SK-N-MC (cell line): ENCODE data around the gene TEX44.

Experiments used
- EZH2 ChIP-seq: fragments of 200-600 bp; sonication (generic); IDR thresholded peaks from one replicate; pipeline ENCODE4 v1.6.1; 2017; ENCODE audit warnings: antibody characterized with exemption
- FOXP2 ChIP-seq: optimal IDR thresholded peaks from 2 replicates; pipeline ENCODE3; 2011; ENCODE audit warnings: mild to moderate bottlenecking, moderate library complexity; ENCODE audit not compliant: insufficient read depth; ENCODE audit errors: extremely low read length, control extremely low read depth
- POLR2AphosphoS5 ChIP-seq: IDR thresholded peaks from 2 replicates; pipeline ENCODE4 v1.6.1; 2012; ENCODE audit warnings: mild to moderate bottlenecking, low read depth, low read length, borderline replicate concordance

DNA sequence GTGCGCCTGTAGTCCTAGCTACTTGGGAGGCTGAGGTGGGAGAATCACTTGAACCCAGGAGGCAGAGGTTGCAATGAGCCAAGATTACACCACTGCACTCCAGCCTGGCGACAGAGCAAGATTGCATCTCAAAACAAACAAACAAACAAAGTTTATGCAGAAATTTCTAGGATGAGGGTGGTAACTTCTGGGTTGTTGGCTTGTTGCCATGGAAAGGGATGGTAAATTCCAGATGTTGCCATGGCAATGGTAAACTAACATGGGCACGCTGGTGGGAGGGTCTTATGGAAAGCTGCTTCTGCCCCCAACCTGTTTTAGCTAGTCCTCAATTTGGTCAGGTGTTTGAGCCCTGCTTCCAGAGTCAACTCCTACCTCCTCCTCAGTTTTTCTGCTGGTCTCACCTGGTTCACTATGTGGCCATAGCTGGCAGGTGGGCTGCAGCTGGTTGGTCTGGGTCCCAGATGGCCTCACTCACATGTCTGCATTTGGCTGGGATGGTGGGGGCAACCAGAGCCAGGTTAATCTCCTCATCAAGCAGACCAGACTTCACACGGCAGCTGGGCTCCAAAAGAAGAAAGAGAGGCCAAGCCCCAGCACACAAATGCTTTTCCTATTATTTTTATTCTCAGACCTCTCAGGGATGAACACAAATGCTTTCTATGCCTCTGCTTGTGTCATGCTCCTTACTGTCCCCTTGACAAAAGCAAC, 26.6 kb upstream of the TEX44 start:
- TF ChIP-seq EZH2 (no peak), POLR2AphosphoS5 (no peak), FOXP2 (no peak)
